CD14-positive monocyte (primary cell): ENCODE measurements around the gene DVL2. TPM values are rescaled to one million over a fixed set of nuclear protein-coding genes. Genes with fewer than 3 reads are reported as not detected.

Experiments used
- DNase-seq, 3 donors: peaks; one replicate each; pipeline ENCODE4 v3.0.0-alpha.2; 2011 to 2022
- H2AFZ ChIP-seq: 2 replicates; pipeline ENCODE4 v1.6.0; 2012; ENCODE audit warnings: mild to moderate bottlenecking, low read depth, low read length, inconsistent platforms; ENCODE audit not compliant: insufficient read depth, poor library complexity, severe bottlenecking
- H3K27ac ChIP-seq, 2 donors: 1 replicate in 1 of 2; 2 replicates in 1 of 2; pipeline ENCODE4 v1.5.1; 2012 to 2013; ENCODE audit warnings: low read length in 2 of 2, control low read depth in 1 of 2, inconsistent platforms in 1 of 2, low read depth in 1 of 2, mild to moderate bottlenecking in 1 of 2
- H3K27me3 ChIP-seq, 2 donors: one replicate each; pipeline versions ENCODE4 v1.6.0 to v1.6.1; 2011 to 2013; ENCODE audit warnings: low read length in 2 of 2; ENCODE audit not compliant: control insufficient read depth in 2 of 2, insufficient read depth in 2 of 2
- H3K36me3 ChIP-seq, 2 donors: replicated peaks in 1 of 2; 1 replicate in 1 of 2; 2 replicates in 1 of 2; pipeline versions ENCODE4 v1.5.1 to v1.6.1; 2012 to 2013; ENCODE audit warnings: low read length in 2 of 2, control low read depth in 1 of 2, inconsistent platforms in 1 of 2, mild to moderate bottlenecking in 1 of 2; ENCODE audit not compliant: insufficient read depth in 2 of 2, control insufficient read depth in 1 of 2
- H3K4me1 ChIP-seq, 2 donors: 1 replicate in 1 of 2; 2 replicates in 1 of 2; pipeline versions ENCODE4 v1.5.1 to v1.6.1; 2012 to 2013; ENCODE audit warnings: low read length in 2 of 2, control low read depth in 1 of 2, inconsistent platforms in 1 of 2, mild to moderate bottlenecking in 1 of 2, moderate library complexity in 1 of 2; ENCODE audit not compliant: insufficient read depth in 2 of 2, control insufficient read depth in 1 of 2
- H3K4me2 ChIP-seq: replicated peaks from 2 replicates; pipeline ENCODE3; 2012; ENCODE audit warnings: low read length, moderate library complexity, mild to moderate bottlenecking; ENCODE audit not compliant: poor library complexity, severe bottlenecking; ENCODE audit errors: extremely low read depth
- H3K4me3 ChIP-seq, 3 experiments: fragments of 200-600 bp in 1 of 3; sonication (generic) in 1 of 3; replicated peaks in 1 of 3; 1 replicate in 2 of 3; 2 replicates in 1 of 3; pipeline ENCODE4 v1.5.1; 2011 to 2013; ENCODE audit warnings: low read length in 3 of 3, mild to moderate bottlenecking in 3 of 3, control low read depth in 2 of 3, low read depth in 2 of 3, inconsistent platforms in 1 of 3, moderate library complexity in 1 of 3
- H3K79me2 ChIP-seq: 2 replicates; pipeline ENCODE4 v1.6.0; 2012; ENCODE audit warnings: mild to moderate bottlenecking, control low read depth, inconsistent platforms, low read length, moderate library complexity; ENCODE audit not compliant: insufficient read depth
- H3K9ac ChIP-seq: 2 replicates; pipeline ENCODE4 v1.6.0; 2017; ENCODE audit warnings: low read length, mild to moderate bottlenecking; ENCODE audit not compliant: insufficient read depth, poor library complexity, severe bottlenecking
- H3K9me3 ChIP-seq, 2 donors: replicated peaks in 1 of 2; 1 replicate in 1 of 2; 2 replicates in 1 of 2; pipeline versions ENCODE4 v1.5.1 to v1.6.1; 2012 to 2013; ENCODE audit warnings: low read length in 2 of 2, control low read depth in 1 of 2; ENCODE audit not compliant: control insufficient read depth in 1 of 2, insufficient read depth in 1 of 2
- H4K20me1 ChIP-seq: 2 replicates; pipeline ENCODE4 v1.6.0; 2012; ENCODE audit warnings: mild to moderate bottlenecking, low read length, control low read depth, moderate library complexity; ENCODE audit not compliant: insufficient read depth
- H3K27ac Mint-ChIP-seq, 7 donors: one replicate each; pipeline ENCODE4 v1.8.0; 2020; ENCODE audit warnings: mild to moderate bottlenecking in 7 of 7, mixed read lengths in 7 of 7, moderate library complexity in 6 of 7, inconsistent platforms in 2 of 7
- H3K27me3 Mint-ChIP-seq, 3 donors: one replicate each; pipeline ENCODE4 v1.8.0; 2021 to 2022; ENCODE audit warnings: low read depth in 3 of 3, mild to moderate bottlenecking in 3 of 3, mixed read lengths in 3 of 3, moderate library complexity in 3 of 3, inconsistent platforms in 1 of 3
- H3K36me3 Mint-ChIP-seq, 2 donors: one replicate each; pipeline ENCODE4 v1.8.0; 2020; ENCODE audit warnings: mixed read lengths in 2 of 2, inconsistent platforms in 1 of 2, mild to moderate bottlenecking in 1 of 2
- H3K4me1 Mint-ChIP-seq: one replicate; pipeline ENCODE4 v1.8.0; 2020; ENCODE audit warnings: mild to moderate bottlenecking, mixed read lengths
- H3K4me3 Mint-ChIP-seq, 2 donors: one replicate each; pipeline ENCODE4 v1.8.0; 2020; ENCODE audit warnings: mild to moderate bottlenecking in 2 of 2, mixed read lengths in 2 of 2, moderate library complexity in 1 of 2
- H3K9me3 Mint-ChIP-seq, 7 donors: one replicate each; pipeline ENCODE4 v1.8.0; 2020 to 2022; ENCODE audit warnings: mixed read lengths in 7 of 7, mild to moderate bottlenecking in 6 of 7, moderate library complexity in 6 of 7, inconsistent platforms in 2 of 7
- WGBS: methylation state at CpG from one replicate; pipeline ENCODE4 v1.1.5; 2013; ENCODE audit warnings: missing lambda C conversion rate; ENCODE audit not compliant: insufficient coverage; 5-methylcytosine and 5-hydroxymethylcytosine counted together
- intact Hi-C, 2 donors: fragments of 100-400 bp; cut with micrococcal nuclease; formaldehyde crosslinking; loops; one replicate each; pipeline versions ENCODE4 v1.15.0 to v1.15.1; 2023
- polyA plus RNA-seq, 3 donors: library from polyadenylated mRNA; depleted of rRNA in 1 of 3; unstranded in 2 of 3; stranded (reverse) in 1 of 3; fragments of 300-500 nt in 2 of 3; fragments of >200 nt in 1 of 3; fragmentation: Illumina TruSeq in 2 of 3; gene quantifications; 1 replicate in 2 of 3; 2 replicates in 1 of 3; pipeline ENCODE4 v1.2.3, GENCODE V29; 2012 to 2021
- TF ChIP-seq, protein P1 (sequence below): fragments of 200-600 bp; IDR thresholded peaks from one replicate; pipeline ENCODE4 v1.8.0; 2022; ENCODE audit warnings: antibody characterized with exemption, mild to moderate bottlenecking

The DVL2 gene
- polyA plus RNA-seq, 3 donors, result 6.7 to 7.8 (median 7.0) TPM

DNA sequence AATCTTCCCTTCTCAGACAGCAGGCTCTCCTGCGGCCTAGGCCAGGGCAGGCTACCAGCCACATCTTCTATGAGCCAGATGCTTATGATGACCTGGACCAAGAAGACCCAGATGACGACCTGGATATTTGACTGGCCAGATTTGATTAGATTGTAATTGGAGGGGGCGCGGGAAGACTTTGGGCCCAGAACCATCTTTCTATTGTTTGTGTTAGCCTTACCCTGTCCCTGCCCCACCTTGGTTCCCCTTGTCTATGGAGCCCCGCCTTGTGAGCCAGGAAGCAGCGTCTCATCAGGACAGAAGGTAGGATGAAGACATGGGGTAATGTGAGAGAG, 25.2 kb upstream of the DVL2 start:
- Histone ChIP-seq H3K27ac (no peak overlapping the region), H3K36me3 (peaks cover 23 to 49% of the 10 kb centered on the region in 2 donors), H3K4me3 (no peak overlapping the region), H3K4me2 (no peak overlapping the region), H4K20me1 (no peaks in the 10 kb centered on the region), H3K27me3 (peaks cover 20 to 34% of the 10 kb centered on the region in 2 donors), H2AFZ (no peak overlapping the region), H3K4me1 (peaks cover 31 to 45% of the 10 kb centered on the region in 2 donors), H3K9ac (no peak overlapping the region), H3K79me2 (peaks cover 3% of the 10 kb centered on the region), H3K9me3 (peaks cover 0 to 7% of the 10 kb centered on the region in 2 donors)
- Mint-ChIP-seq H3K4me3 (no peak overlapping the region), H3K27ac (no peak overlapping the region), H3K4me1 (peaks cover 38% of the 10 kb centered on the region), H3K36me3 (peaks cover 38 to 56% of the 10 kb centered on the region in 2 donors), H3K27me3 (peaks cover 28 to 49% (median 46%) of the 10 kb centered on the region in 3 donors), H3K9me3 (peaks cover 0 to 12% (median 9%) of the 10 kb centered on the region in 7 donors)
- TF ChIP-seq, protein P1, sequence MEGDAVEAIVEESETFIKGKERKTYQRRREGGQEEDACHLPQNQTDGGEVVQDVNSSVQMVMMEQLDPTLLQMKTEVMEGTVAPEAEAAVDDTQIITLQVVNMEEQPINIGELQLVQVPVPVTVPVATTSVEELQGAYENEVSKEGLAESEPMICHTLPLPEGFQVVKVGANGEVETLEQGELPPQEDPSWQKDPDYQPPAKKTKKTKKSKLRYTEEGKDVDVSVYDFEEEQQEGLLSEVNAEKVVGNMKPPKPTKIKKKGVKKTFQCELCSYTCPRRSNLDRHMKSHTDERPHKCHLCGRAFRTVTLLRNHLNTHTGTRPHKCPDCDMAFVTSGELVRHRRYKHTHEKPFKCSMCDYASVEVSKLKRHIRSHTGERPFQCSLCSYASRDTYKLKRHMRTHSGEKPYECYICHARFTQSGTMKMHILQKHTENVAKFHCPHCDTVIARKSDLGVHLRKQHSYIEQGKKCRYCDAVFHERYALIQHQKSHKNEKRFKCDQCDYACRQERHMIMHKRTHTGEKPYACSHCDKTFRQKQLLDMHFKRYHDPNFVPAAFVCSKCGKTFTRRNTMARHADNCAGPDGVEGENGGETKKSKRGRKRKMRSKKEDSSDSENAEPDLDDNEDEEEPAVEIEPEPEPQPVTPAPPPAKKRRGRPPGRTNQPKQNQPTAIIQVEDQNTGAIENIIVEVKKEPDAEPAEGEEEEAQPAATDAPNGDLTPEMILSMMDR, result no peak
- WGBS, result 100% methylated on average over 3 of the region's 6 CpGs
- DNase-seq, result no peak
- intact Hi-C loops, result loop anchor here in 1 of 2 donors (10.0 kb wide), 1 partner anchor 305 kb away; the partner anchor contains the start of gene SENP3

DNA sequence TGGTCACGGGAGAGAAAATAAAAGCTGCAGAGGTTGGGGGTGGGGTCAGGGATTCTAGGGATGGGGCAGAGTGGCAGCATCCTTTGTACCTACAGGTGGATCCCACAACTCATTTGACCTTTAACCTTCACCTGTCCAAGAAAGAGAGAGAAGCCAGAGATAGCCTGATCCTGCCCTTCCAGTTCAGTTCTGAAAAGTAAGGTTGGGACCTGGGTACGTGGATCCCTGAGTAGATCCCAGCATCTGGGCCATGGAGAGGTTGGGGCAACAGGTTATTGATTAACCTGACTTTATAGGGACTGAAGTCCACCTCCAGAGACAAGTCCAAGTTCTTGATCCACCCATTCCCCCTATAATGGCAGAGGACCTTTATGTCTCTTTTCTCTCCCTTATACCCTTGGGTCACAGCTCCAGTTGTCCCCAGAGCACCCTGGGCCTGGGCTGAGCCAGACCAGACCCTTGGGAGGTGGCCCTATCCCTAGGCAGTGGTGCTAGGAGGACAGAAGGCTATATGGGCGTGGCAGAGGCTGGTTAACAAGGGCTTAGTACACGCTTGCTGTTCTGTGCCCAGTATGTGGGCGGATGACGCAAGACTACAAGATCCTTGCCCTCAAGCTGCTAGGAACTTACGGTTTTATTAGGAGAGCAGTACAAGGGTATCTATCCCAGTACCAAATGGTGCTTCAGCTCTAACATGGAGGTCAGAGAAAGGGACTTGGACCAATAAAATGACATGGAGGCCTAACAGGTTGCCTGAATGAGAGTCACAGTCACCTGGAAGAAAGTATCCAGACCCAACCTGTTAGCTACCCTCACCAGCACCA, 24.6 kb upstream of the DVL2 start:
- no peak for DNase-seq
- Mint-ChIP-seq H3K36me3 (peaks cover 41 to 60% of the 10 kb centered on the region in 2 donors), H3K27ac (no peak overlapping the region), H3K4me3 (no peak overlapping the region), H3K4me1 (peaks cover 36% of the 10 kb centered on the region), H3K9me3 (peaks cover 0 to 12% (median 9%) of the 10 kb centered on the region in 7 donors), H3K27me3 (peaks cover 22 to 43% (median 40%) of the 10 kb centered on the region in 3 donors)
- no peak overlapping the region for H3K4me2 ChIP-seq
- H3K9ac ChIP-seq, result no peak overlapping the region
- no peak overlapping the region for H2AFZ ChIP-seq
- H3K4me3 ChIP-seq, result no peak overlapping the region
- intact Hi-C loops, result loop anchor here in 1 of 2 donors (10.0 kb wide), 1 partner anchor 306 kb away; the partner anchor contains the start of gene SENP3
- H3K9me3 ChIP-seq, result peaks cover 0 to 7% of the 10 kb centered on the region in 2 donors
- peaks cover 31 to 45% of the 10 kb centered on the region in 2 donors for H3K4me1 ChIP-seq
- peaks cover 7% of the 10 kb centered on the region for H3K79me2 ChIP-seq
- WGBS, result 46% methylated on average over 5 of the region's 7 CpGs
- H3K27ac ChIP-seq, result no peak overlapping the region
- peaks cover 19 to 29% of the 10 kb centered on the region in 2 donors for H3K27me3 ChIP-seq
- peaks cover 26 to 53% of the 10 kb centered on the region in 2 donors for H3K36me3 ChIP-seq
- no peaks in the 10 kb centered on the region for H4K20me1 ChIP-seq
- TF ChIP-seq, protein P1, result no peak
